Tracheal epithelial cell (primary cell): ENCODE results near the gene SLC5A2. TPM values are rescaled to one million over a fixed set of nuclear protein-coding genes. Genes with fewer than 3 reads are reported as not detected.

Experiments
- total RNA-seq: library from RNA; depleted of rRNA; stranded (reverse); fragments of >200 nt; gene quantifications from 2 replicates; pipeline ENCODE4 v1.2.1, GENCODE V29; 2014

SLC5A2 gene
- total RNA-seq = 0.24 and 0.64 TPM in 2 replicates

GRCh38 chr16:31483081-31483480 is at the start of gene SLC5A2:
Gene SLC5A2, plus strand, starts transcription at chr16:31483123. Its CDS starts 14 bp downstream, at chr16:31483137.

GRCh38 chr16:31458844-31459686 is 23.9 kb upstream of the SLC5A2 start, which contains the start of gene ARMC5:
Gene ARMC5, plus strand, starts transcription at chr16:31459501. Its CDS starts 24 bp downstream, at chr16:31459525.

GRCh38 chr16:31471875-31472708 is 10.8 kb upstream of the SLC5A2 start, which contains the start of gene TGFB1I1:
Gene TGFB1I1, plus strand, starts transcription at chr16:31472152. Its CDS starts 37 bp downstream, at chr16:31472189.

GRCh38 chr16:31507929-31508705 is 25.2 kb downstream of the SLC5A2 start, which contains the start of gene RUSF1:
Gene RUSF1, minus strand, starts transcription at chr16:31508391. Its CDS starts 18 bp downstream, at chr16:31508373.

GRCh38 chr16:31527734-31528274 is 44.9 kb downstream of the SLC5A2 start, which contains the start of gene AHSP:
Gene AHSP, plus strand, starts transcription at chr16:31527900. Its CDS starts 240 bp downstream, at chr16:31528140.

Other genes starting within 250 kb of the SLC5A2 start
- under 0.01 TPM in 1 of 2 replicates, not detected in the other for gene ITGAM, start 223.1 kb upstream of the SLC5A2 start, total RNA-seq
- gene ITGAX, start 127.9 kb upstream of the SLC5A2 start, total RNA-seq = not detected in 2 replicates
- gene ITGAD, start 89.8 kb upstream of the SLC5A2 start, total RNA-seq = not detected in 2 replicates
- not detected in 2 replicates for gene COX6A2, start 54.8 kb upstream of the SLC5A2 start, total RNA-seq
- gene ZNF843, start 40.3 kb upstream of the SLC5A2 start, total RNA-seq = 0.24 TPM in 1 of 2 replicates, not detected in the other
- 8.0 and 8.3 TPM in 2 replicates for gene ARMC5, start 23.6 kb upstream of the SLC5A2 start, total RNA-seq
- 3.4 and 19.3 TPM in 2 replicates for gene TGFB1I1, start 11.0 kb upstream of the SLC5A2 start, total RNA-seq
- gene RUSF1, start 25.3 kb downstream of the SLC5A2 start, total RNA-seq = 32.5 and 34.7 TPM in 2 replicates
- gene AHSP, start 44.8 kb downstream of the SLC5A2 start, total RNA-seq = not detected in 2 replicates